Activated CD4-positive, alpha-beta T cell treated with anti-CD3 and anti-CD28 coated beads for 4 hours (primary cell): ENCODE results near the gene ZFP1.
"Not testable (repeated sequence)": the region's sequence is repeated elsewhere in the genome, so short reads cannot be mapped to it uniquely, and the experiment has no call there.

Experiments
- DNase-seq, 2 donors: peaks; one replicate each; pipeline ENCODE4 v3.0.0-alpha.2; 2020

Gene ZFP1

DNA sequence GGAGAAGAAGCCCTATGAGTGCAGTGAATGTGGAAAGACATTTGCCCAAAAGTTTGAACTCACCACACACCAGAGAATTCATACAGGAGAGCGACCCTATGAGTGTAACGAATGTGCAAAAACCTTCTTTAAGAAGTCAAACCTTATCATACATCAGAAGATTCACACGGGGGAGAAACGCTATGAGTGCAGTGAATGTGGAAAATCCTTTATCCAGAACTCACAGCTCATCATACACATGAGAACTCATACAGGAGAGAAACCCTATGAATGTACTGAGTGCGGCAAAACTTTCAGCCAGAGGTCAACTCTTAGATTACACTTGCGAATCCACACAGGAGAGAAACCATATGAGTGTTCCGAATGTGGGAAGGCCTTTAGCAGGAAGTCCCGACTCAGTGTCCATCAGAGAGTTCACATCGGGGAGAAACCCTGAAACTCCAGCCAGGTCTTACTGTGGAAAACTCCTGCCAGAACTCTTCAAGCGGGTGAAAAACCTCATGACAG, 21.6 kb downstream of the ZFP1 start:
- no peak for DNase-seq

DNA sequence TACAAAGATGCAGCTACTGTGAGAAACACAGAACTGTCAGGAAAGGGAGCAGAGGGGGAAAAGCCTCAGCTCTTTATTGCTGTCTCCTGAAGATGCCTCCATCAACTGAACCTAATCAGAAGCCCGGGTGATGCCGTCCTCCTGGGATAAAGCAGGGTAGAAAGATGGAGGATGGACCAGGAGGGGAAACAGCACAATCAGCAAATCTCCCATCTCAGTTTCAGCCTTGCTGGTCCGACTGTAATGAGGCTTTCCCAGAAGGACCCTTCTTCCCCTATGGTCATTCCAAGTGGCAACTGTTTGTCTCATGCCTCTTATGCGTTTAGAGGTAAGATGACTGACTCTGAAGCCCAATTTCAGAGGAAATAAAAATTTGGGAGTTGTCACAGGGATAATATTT, 24.3 kb downstream of the ZFP1 start:
- DNase-seq = no peak

DNA sequence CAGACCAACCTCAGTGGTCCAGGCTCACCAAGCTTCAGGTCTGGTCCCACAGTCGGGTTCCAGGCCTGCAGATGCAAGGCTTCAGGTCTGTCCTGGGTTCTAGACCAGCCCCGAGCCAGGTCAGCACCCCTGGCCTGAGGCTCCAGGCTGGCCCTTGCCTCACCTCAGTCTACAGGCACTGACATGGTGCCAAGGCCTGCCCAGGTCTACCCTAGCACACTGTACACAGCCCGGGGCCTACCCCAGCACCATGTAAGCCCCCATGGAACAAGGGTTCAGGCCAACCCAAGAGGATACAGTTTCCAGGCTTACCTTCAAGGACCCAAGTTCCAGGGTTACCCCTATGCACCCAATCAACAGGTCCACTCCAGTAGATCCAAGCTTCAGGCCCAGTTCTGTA, 26.8 kb downstream of the ZFP1 start:
- DNase-seq = no peak

DNA sequence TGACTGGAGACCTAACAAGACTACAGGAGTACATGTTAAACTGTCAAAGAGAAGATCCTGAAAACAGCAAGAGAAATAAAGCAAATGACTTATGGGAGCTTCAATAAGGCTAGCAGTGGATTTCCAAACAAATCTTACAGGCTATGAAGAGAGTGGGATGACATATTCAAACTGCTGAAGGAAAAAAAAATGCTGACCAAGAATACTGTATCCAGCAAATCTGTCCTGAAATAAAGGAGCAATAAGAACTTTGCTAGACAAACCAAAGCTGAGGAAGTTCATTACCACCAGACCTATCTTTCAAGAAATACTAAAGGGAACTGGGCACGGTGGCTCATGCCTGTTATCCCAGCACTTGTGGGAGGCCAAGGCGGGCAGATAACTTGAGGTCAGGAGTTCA, 28.6 kb downstream of the ZFP1 start:
- no peak for DNase-seq

DNA sequence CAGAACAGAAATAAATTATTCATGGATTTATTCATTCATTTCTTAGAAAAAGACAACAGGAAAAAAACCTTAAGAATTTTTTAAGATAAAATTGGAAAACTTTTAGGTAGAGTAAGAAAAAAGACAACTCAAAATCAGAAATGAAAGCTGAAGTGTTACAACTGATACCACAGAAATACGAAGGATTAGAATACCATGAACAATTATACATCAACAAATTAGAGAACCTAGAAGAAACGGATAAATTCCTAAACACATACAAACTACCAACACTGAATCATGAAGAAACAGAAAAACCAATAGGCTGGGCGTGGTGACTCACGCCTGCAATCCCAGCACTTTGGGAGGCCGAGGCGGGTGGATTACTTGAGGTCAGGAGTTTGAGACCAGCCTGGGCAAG, 30.9 kb downstream of the ZFP1 start:
- no peak for DNase-seq

DNA sequence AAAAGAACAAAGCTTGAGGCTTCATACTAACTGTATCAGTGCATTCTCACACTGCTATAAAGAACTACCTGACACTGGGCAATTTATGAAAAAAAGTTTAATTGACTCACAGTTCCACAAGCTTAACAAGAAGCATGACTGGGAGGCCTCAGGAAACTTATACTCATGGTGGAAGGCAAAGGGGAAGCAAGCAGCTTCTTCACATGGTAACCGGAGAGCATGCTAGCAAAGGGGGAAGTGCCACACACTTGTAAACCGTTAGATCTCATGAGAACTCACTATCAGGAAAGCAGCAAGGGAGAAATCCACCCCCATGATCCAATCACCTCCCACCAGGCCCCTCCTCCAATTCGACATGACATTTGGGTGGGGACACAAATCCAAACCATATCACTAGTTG, 33.3 kb downstream of the ZFP1 start:
- DNase-seq = no peak

DNA sequence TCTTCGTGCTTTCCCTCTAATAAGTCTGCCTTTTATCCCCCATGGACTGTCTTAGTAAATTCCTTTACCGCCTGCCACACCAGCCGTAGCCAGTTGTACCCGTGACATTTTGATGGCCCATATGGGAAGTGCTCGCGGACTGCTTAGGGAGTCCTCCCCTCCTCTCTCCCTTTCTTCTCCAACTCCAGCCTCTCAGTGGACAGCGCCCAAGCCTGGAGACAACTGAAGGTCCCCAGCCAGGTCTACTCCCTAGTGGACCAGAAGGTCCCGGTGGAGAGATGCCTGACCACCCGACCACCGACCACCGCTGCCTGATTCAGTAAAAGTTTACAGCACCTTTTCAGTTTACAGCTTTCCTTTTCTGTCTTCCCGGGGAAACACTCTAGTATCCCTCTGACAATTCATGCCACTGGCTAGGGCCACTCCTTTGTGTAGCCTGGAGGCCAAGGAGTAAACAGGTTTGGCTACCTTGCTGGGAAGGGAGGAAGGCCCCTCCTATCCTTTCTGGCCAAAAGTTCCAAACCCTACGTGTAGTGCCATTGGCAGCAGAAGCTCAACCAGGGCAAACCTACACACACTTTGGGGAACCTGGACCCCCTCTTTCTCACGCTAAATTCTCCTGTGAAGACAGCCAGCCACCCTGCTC, 40.6 kb downstream of the ZFP1 start:
- no peak for DNase-seq

DNA sequence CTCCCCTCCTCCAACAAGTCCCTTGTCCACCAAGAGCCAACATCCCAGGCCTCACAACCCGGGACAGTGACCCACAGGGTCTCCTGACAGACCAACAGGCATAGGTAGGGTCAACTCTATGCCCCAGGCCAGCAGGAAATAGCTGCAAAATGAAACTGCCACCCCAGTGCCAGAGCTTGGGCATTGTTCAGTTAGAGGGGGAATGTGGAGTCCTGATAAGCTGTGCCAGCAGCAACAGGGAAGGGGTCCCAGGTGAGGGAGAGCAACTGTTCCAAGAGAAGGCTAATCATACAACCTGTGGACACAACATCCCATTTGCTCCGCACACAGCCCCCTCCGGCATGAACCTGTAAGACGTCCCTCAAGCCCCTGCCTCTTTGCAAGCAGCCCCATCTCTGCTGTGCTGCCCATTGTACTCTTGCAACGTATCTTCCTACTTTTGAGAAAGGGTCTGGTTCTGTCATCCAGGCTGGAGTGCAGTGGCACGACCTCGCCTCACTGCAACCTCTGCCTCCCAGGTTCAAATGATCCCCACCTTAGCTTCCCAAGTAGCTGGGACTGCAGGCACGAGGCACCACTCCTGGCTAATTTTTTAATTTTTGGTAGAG, 41.4 kb downstream of the ZFP1 start:
- no peak for DNase-seq

DNA sequence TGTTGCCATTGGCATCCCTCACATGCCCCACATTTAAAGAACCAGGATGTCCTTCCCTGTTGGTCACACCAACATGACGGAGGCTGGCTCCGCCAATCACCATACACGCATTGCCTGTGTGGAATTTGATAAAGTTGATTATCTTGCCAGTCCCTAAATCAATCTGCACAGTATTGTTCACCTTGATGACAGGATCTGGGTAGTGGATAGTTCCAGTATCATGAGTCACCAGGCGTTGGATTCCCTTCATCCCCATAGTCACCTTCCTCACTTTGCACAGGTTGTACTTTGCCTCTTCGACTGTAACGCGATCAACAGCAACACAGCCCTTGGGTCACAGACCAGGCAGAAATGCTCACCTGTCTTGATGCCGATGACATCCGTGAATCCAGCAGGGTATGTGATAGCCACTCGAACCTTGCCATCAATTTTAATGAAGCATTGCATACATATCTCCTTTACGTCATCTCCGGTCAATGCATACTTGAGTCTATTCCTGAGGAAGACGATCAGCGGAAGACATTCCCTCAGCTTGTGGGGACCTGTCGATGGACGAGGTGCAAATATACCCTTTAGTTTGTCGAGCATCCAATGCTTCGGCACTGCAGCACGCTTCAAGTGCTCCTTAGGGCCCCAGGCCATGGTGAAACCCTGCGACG, 44.4 kb downstream of the ZFP1 start:
- DNase-seq = no peak

DNA sequence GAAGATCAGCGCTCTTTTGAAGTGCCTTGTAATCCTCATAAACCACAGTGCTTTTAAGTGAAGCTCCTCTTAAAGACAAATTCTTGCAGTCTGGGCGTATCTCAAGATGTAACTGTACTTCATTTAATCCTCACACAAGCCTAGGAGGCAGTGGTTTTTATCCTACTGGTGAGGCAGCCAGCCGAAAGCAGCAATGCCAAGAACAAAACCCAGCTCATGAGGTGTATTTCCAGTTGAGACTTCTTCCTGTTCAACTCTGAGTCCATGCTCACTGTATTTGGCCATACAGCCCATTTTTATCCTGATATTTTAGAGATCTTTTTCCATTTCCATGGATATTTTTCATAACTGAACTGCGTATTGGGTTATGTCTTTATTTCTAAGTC, 44.9 kb downstream of the ZFP1 start:
- DNase-seq = no peak

DNA sequence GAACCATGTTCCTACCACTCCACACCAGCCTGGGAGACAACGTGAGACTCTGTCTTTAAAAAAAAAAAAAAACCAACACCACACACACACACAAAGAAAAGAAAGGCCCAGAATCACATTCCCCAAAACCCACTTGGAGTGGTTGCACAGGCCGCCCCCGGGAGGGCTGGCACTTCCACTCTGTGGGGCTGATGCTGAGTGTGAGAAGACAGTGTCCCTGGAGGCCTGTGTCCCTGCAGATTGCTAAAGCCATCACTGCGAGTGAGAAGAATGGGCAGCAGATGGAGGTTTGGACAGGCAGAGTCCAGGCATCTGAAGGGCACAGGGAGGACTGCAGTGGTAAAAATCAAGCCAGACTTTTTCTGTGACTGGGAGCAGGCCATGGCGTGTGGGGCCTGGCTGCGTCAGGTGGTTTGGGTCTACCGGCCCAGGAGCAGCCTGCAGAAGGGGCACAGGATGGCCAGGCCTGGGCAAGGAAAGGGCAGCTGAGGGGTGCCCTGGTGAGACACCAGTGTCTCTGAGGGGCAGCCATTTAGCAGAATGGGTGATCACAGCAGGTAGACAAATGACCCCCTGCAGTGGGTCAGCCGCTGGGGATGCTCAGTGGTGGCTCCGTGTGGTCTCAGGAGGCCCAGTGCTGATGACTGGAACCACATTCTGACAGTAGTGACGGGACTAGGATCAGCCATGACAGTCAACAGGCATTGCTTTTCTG, 45.6 kb downstream of the ZFP1 start:
- no peak for DNase-seq

DNA sequence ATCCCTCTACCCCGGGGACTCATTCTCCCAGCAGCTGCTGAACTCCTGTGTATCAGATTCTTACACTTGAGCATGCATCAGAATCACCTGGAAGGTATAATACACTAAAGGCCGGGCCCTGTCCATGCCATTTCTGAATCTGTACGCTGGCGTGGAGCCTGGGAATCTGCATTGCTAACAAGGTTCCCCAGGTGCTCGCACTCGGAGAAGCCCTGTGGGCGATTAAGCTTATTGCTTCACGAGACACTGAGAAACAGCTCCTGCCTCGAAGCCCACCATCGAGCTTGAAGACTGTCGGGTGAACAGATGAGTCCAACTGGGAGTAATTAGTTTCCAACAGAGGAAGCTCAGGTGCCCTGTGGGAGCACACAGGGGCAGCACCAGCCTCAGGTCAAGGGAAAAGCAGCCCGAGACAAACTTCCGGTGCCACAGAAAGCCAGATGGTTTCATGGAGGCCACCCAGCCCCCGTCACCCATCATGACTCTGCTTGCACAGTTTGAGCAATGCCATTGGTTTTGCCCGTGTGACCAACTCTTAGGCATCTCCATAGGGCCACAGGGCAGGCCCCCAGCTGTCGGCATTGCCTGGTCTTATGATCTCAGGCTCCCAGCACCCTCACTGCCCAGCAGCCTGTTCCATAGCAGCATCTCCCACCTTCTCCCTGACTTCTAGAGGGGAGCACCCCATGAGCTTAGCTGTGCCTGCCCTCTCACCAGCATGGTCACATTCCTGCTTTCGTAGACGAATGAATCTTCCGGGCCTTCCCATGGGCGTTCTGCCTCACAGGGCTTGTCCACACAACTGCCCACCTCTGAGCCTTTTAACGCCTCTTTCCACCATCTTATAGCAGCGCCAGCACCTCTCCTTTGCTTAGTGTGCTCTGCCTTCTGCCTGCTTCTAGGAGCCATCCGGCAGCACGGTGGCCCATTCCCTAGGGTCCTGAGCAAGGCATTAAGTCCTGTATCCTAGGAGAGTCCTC, 47.8 kb downstream of the ZFP1 start:
- DNase-seq = no peak

DNA sequence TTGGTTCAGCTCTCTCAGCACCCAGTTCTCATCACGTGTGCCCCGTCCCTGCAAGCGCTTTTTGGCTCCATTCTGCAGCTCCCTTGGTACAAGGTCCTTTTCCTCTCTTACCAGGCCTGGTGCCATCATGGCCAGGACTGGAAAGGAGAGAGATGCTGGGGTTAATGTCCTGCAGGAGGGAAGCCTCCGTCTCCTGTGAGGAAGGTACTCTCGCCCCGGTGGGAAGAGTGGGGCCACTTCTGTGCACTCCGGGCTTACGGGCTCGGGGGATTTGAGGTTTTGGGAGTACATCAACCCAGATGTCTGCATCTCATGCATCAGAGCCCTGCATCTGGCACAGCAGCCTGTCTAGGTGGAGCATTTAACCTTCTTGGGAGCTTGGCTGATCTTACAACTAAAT, 48.5 kb downstream of the ZFP1 start:
- no peak for DNase-seq

DNA sequence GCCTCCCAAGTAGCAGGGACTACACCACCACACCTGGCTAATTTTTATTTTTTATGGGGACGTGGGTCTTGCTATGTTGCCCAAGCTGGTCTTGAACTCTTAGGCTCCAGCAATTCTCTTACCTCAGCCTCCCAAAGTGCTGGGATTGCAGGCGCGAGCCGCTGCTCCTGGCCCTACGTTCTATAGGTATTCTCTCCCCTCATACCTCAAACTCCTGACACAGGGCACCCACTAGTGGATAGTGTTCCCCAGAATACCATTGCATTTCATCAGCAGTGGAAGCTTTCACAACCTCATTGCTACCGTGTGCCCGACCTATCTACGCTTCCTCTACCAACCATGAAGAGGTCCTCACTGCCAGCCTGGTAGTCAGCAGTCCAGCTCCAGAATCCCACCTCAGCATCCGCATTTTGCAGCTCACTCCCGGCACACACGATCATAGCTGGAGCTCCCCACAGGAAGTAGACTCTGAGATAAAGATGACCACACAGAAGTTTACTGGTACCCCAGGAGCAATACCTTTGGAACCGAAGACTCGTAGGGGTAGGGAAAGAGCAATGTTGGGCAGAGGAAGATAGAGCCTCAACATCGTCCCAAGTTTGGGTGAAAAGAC, 49.3 kb downstream of the ZFP1 start:
- DNase-seq = no peak

DNA sequence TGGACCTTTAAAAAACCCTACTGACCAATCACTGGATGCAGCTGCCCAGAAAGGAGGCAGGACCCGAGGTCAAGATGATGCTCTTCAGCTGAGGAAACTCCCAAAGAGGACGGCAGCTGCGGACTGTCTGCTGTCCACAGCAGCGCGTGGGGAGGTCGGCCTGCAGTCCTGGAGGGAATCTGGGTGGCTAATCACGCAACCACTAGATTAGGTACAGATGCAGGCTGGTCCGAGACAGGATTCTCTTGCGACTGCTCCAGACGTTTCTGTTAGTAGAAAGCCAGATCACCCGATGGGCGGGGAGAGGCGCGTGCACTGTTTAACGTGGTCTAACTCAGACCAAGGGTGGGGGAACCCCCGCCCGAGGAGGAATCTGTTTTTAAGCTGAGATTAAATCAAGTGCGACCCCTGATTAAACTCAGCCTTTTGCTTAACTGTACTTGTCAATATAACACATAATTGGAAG, 49.8 kb downstream of the ZFP1 start:
- no peak for DNase-seq

DNA sequence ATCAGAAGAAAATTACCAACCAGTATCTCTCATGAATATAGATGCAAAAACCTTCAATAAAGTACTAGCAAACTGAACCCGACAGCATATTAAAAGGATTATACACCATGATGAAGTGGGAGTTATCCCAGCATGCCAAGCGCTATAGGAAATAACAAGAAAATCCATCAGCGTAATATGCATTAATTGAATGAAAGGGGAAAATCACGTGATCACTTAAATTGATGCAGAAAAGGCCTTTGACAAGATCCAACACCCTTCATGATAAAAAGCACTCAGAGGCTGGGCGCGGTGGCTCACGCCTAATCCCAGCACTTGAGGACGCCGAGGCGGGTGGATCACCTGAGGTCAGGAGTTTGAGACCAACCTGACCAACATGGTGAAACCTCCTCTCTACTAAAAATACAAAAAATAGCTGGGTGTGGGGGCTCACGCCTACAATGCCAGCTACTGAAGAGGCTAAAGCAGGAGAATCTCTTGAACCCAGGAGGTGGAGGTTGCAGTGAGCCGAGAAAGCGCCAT, 53.8 kb downstream of the ZFP1 start:
- no peak for DNase-seq

DNA sequence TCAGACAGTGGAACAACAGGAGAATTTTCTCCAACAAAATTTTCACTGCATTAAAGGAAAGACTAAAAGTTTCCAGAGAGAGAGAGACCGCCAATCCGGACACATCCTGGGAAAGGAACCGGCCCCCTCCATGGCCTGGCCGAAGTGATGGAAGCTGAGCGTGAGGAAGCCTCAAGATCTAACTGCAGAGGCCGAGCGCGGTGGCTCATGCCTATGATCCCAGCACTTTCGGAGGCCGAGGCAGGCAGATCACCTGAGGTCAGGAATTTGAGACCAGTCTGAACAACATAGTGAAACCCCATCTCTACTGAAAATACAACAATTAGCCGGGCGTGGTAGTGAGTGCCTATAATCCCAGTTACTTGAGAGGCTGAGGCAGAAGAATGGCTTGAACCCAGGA, 54.8 kb downstream of the ZFP1 start:
- DNase-seq = no peak

DNA sequence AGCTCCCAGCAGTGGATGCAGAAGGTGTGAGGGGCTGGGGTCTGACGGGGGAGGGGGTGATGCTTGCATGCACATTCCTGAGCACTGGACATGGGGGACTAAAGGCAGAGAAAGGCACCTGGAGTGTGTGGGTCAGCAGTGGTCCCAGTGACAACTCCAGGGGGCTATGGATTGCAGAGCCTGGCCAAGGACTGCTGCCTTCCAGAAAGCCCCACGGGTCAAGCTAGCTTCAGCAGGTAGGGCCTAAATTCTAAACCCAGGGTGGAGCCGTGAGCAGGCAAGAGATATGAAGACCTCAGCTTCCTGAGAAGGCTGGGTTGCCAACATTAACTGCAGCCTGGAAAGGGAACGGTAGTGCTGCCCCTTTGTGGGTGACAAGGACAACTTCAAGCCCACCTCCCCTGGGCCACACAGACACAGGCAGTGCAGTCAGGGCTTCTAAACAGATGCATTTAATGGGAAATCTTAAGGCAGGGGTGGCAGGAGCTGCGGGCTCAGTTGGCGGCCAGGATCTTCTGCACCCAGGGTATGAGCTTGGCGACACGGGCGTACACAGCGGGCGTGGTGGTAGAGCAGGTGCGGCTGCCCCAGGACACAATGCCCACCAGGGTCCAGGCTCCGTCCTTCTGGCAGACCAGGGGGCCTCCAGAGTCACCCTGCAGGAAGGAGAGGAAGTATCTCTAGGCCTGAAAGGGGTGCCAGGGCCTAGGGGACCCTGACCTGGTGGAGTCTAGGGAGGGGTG, 55.5 kb downstream of the ZFP1 start:
- DNase-seq = no peak

DNA sequence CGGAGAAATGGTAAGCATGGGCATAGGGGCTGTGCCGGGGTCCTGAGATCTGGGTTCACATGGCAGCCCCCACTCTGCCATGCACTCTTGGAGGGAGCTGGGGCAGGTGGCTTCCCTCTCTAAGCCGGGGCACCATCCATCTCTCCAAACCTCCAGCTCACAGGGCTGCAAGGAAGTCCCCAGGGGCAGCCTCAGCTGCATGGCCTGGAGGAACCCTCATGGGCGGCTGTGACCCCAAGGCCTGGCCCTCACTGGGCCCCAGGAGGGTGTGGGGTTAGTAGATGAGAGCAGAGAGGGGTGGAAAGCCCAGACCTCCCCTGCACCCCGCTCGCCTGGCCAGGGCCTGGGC, 56.1 kb downstream of the ZFP1 start:
- DNase-seq = no peak

DNA sequence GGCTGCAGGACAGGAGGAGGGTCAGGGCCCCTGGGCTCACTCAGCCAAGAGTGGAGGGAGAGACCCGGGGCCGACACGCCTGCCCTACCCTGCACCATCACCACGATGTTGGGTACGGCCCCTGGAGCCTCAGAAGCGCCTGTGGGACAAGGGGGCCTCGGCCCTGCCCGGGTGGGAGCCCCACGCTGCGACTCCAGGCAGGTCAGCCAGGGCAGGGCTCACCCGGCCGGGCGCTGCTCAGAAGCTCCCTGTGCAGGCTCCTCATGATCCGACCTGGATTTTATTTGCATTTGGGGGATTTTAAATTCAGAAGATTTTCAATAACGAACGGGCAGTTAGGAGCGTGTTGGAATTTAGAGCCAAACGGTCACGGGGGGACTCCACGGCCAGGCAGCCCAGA, 56.6 kb downstream of the ZFP1 start:
- DNase-seq = not testable (repeated sequence)

DNA sequence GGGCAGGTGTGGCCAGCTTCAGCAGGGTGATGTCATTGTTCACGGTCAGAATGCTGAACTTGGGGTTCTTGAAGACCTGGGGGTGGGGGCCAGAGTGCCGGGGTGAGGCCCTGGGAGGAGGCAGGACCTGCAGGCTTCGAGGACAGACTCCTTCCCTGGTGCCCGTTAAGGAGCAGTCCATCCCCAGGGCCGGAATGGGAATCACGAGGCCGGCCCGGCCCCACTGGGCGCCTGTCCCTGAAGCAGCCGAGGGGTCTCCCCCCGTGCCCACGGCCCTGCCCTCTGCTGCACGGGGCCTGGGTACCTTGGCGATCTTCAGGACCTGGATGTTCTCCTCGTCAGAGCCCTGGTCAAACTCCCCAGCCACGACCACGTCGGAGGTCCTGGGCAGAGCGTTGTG, 57.1 kb downstream of the ZFP1 start:
- DNase-seq = not testable (repeated sequence)
